LNCAP (cell line): ENCODE results near the gene PRR35.

Experiments used
- TF ChIP-seq, protein P1 (sequence below): fragments of 450-650 bp; IDR thresholded peaks from 2 replicates; pipeline ENCODE4 v1.5.1; 2017; ENCODE audit warnings: mild to moderate bottlenecking

PRR35 gene

DNA sequence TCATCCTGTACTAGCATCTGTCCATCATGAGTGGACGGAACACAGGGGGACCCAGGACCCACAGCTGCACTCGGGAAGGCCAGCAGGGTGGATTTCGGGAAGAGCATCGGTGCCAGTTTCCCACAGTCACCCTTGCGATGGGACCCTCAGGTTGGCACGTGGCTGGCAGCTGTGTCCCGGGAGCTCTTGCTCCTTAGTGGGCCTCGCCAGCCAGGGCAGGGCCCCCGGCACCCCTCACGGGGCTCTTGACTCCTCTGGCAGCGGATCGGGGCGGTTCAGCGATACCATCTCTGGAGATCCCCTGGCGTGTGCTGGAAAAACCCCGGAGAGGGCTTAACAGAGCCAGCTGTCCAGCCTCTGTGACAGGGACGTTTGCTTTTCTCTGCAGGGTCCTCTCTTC is 23.4 kb upstream of the PRR35 start:
- TF ChIP-seq, protein P1, sequence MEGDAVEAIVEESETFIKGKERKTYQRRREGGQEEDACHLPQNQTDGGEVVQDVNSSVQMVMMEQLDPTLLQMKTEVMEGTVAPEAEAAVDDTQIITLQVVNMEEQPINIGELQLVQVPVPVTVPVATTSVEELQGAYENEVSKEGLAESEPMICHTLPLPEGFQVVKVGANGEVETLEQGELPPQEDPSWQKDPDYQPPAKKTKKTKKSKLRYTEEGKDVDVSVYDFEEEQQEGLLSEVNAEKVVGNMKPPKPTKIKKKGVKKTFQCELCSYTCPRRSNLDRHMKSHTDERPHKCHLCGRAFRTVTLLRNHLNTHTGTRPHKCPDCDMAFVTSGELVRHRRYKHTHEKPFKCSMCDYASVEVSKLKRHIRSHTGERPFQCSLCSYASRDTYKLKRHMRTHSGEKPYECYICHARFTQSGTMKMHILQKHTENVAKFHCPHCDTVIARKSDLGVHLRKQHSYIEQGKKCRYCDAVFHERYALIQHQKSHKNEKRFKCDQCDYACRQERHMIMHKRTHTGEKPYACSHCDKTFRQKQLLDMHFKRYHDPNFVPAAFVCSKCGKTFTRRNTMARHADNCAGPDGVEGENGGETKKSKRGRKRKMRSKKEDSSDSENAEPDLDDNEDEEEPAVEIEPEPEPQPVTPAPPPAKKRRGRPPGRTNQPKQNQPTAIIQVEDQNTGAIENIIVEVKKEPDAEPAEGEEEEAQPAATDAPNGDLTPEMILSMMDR, result no peak

DNA sequence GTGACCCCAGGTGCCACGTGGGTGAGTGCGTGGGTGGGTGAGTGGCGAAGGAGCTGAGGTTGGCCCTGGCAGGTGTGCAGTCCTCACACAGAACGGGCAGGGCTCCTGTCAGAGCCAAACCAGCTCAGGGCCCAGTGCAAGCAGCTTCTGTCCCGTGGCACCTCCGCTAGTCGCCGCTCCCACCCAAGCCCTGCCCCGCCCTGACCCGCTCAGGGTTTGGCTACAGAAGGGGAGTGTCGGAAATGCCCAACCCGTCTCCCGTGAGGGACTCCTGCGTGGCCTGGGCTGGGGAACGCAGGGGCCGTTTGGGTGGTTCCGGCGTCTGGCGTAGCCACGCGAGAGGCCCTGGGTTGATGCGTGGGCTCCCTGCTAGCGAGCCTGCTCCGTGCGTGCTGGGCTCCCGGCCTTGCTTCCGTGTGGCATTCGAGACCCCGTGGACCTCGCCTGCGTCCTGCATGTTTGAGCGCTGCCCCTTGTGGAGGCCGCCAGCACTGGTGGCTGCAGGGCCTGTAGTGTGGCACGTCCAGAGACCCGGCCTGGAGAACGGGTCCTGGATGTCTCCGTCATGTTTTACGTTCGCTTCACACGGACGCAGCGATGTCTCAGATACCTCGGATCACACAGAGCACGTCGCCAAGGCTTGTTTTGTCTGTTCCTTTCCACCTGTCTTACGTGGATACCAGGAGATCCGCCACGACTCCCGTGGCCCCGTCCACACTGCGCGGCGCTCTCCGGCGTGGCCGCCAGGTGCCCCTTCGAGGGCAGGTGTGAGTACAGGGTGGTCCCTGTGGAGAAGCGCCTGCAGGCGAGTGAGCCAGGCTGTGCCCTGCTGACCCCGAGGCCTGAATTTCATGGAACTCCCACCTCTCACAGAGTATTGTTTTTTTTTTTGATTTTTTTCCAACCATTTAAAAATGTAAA is 22.5 kb upstream of the PRR35 start:
- TF ChIP-seq, protein P1, result 0 out of 2 replicates have a peak, but pooled peaks have one; percentile 17

DNA sequence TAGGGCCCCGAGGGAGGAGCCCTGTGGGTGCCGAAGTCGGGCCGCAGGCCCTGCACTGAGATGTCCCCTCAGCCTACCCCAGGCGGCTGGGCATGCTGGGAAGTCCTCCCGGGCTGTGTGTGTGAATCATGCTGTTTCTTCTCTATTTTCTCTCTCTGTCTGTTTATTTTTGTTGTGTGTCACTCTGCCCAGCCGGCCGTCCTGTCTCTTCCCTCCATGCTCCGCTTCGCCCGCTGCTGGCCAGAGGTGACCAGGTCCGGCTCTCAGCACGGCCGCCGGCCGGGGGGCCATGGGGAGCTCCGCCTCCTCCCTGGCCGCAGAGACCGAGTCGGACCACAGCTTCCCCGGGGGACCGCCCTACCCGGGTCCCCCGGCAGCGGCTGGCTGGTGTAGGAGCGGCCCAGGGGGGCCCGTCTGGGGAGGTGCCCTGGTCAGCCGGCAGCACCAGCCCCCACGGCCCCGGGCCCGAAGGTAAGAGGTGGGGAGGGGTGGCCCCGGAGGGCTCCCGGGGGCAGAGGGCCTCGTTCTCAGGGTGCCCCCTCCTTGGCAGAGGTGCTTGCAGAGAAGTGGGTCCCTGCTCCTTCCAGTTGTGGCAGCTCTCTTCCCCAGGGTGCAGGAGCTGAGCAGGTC is 20.2 kb upstream of the PRR35 start:
- TF ChIP-seq, protein P1, result no peak

DNA sequence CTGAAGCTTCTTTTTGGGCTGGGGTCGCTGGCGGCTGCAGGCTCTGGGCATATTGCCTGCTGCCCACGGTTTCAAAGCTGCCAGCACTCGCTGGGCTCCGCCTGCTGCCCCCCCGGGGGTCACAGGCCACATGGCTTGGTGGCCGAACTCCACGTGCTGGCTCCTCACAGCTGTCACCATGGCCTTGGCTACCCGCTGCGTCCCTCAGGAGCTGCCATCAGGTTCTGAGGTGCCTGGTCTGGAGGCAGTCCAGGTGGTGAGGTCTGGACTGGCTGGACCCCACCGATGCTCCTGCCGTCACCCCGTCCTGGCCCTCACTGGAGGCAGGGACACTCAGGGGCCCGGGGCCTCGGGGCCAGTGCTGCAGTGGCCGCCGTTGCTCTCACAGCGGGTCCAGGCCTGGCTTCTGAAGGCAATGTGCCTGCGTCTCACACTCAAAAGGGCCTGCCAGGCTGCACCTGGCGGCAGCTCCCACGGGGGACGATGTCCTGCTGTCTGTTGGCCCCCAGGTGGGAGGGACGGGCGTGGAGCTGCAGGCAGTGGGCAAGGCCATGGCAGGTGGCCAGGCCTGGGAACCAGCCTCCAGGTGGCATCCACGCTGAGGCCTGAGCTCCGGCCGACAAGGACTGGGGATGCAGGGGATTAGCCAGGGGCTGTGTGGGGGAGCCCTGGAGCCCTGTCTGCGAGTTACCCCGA is 19.4 kb upstream of the PRR35 start:
- TF ChIP-seq, protein P1, result no peak

DNA sequence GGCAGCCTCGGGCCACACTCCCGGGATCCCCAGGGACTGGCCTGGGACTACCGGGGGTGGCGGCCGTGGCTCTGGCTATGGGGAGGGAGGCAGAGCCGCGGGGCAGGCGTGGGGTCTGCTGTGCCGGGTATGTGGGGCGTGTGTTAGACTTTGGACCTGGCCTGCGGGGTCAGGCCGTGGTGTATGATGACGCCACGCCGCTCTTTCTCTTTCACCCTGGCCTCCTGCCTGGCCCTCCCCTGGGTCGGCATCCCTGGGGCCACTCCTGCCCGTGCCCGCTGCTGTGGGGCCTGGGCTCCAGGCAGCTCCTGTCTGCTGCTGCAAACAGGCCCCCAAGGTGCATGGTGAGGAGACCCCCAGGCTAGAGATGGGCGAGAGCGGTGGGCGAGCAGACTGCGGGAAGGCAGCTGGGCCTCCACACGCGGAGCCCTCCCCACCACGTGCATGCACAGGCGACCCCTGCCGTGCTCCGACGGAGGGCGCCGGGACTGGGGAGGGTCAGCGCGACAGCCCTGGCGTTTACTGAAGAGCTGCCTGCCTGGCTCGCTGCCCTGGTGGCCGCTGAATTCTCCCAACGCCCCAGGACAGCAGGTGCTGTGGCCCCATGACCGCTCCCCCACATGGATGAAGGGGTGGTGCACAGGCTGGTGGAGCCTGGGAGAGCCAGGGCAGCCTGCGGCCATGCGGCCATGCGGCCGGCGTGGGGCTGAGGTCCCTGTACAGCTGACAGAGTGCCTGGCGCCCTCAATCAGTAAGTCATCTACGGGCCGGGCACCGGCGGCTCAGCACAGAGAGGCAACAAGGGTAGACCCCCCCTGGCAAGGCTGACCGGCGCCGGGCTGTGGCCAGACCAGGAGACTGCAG is 16.7 kb upstream of the PRR35 start:
- TF ChIP-seq, protein P1, result no peak

DNA sequence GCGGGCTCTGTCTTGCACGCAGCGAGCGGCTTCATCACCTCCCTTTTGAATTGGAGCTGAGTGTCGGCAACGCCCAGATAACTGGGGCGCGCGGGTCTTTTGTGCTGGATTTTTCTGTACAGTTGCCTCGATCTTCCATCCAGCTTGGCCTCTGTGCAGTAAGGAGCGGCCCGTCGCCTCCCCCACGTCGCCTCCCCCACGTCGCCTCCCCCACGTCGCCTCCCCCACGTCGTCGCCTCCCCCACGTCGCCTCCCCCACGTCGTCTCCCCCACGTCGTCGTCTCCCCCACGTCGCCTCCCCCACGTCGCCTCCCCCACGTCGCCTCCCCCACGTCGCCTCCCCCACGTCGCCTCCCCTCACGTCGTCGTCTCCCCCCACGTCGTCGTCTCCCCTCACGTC is 15.7 kb upstream of the PRR35 start:
- TF ChIP-seq, protein P1, result no peak
